Sigmoid colon (tissue), 7 donors: ENCODE results near the gene ABCA6. TPM values are rescaled to one million over a fixed set of nuclear protein-coding genes. Genes with fewer than 3 reads are reported as not detected.

Experiments
- DNase-seq: peaks from one replicate; pipeline ENCODE4 v3.0.0-alpha.2; 2019
- H3K27ac ChIP-seq, 4 donors: fragments of 200-600 bp; sonication (generic); one replicate each; pipeline ENCODE4 v1.5.1; 2016 to 2019; ENCODE audit warnings: mild to moderate bottlenecking in 1 of 4
- H3K27me3 ChIP-seq, 3 donors: fragments of 200-600 bp; sonication (generic); one replicate each; pipeline ENCODE4 v1.5.1; 2019; ENCODE audit warnings: mild to moderate bottlenecking in 1 of 3
- H3K36me3 ChIP-seq, 4 donors: fragments of 200-600 bp; sonication (generic); one replicate each; pipeline ENCODE4 v1.5.1; 2016 to 2019
- H3K4me1 ChIP-seq, 4 donors: fragments of 200-600 bp; sonication (generic); one replicate each; pipeline ENCODE4 v1.5.1; 2017 to 2019
- H3K4me3 ChIP-seq, 4 donors: fragments of 200-600 bp; sonication (generic); one replicate each; pipeline ENCODE4 v1.5.1; 2017 to 2019; ENCODE audit warnings: mild to moderate bottlenecking in 2 of 4, moderate library complexity in 1 of 4
- H3K9me3 ChIP-seq, 4 donors: fragments of 200-600 bp in 3 of 4; sonication (generic) in 3 of 4; one replicate each; pipeline versions ENCODE4 v1.5.1 to v1.6.1; 2013 to 2019
- CTCF ChIP-seq, 4 experiments: fragments of 450-650 bp in 3 of 4; fragments of 200-600 bp in 1 of 4; IDR thresholded peaks; one replicate each; pipeline ENCODE4 v1.5.1; 2016 to 2019; ENCODE audit warnings: antibody characterized with exemption in 4 of 4, mild to moderate bottlenecking in 3 of 4, moderate library complexity in 2 of 4
- EP300 ChIP-seq, 4 donors: sonication (generic); formaldehyde crosslinking; IDR thresholded peaks; one replicate each; pipeline ENCODE4 v1.6.1; 2017; ENCODE audit warnings: antibody characterized with exemption in 4 of 4
- POLR2A ChIP-seq, 2 donors: fragments of 450-650 bp; IDR thresholded peaks; one replicate each; pipeline ENCODE4 v1.6.1; 2016; ENCODE audit warnings: antibody characterized with exemption in 2 of 2, mild to moderate bottlenecking in 2 of 2, moderate library complexity in 2 of 2
- POLR2AphosphoS5 ChIP-seq, 4 donors: sonication (generic); formaldehyde crosslinking; IDR thresholded peaks; one replicate each; pipeline ENCODE4 v1.6.1; 2017; ENCODE audit warnings: antibody characterized with exemption in 4 of 4
- WGBS, 2 donors: extraction: QIAGEN DNeasy Blood & Tissue Kit; methylation state at CpG; one replicate each; pipeline ENCODE4 v1.1.7; 2013; 5-methylcytosine and 5-hydroxymethylcytosine counted together
- intact Hi-C: fragments of 100-400 bp; cut with DNase I; formaldehyde crosslinking; loops from one replicate; pipeline ENCODE4 v1.15.1; 2023
- polyA plus RNA-seq, 3 donors: library from polyadenylated mRNA; stranded (reverse); fragments of 200-250 nt; gene quantifications; one replicate each; pipeline ENCODE4 v1.2.3, GENCODE V29; 2013
- total RNA-seq, 4 donors: library from RNA; depleted of rRNA; stranded (reverse); fragments of >200 nt; gene quantifications; one replicate each; pipeline ENCODE4 v1.1.0, GENCODE V29; 2016
- donor health status: healthy with polysubstance abuse.
- donor health status: Bipolar disorder and iron deficiency.
- donor health status: healthy.

ABCA6 gene
- total and polyA plus RNA-seq, 7 donors = 1.6 to 111 (median 31.0) TPM

GRCh38 chr17:69179227-69179952 lies 37.7 kb upstream of the ABCA6 start:
- Histone ChIP-seq H3K9me3 (no peaks in the 10 kb centered on the region), H3K36me3 (no peaks in the 10 kb centered on the region), H3K4me3 (no peak overlapping the region), H3K27ac (no peak overlapping the region), H3K27me3 (no peaks in the 10 kb centered on the region), H3K4me1 (no peaks in the 10 kb centered on the region)
- DNase-seq = no peak
- no peak for TF ChIP-seq POLR2AphosphoS5 (IDR thresholded peaks at IDR 0.05)
- TF ChIP-seq CTCF (IDR thresholded peaks at IDR 0.05) = no peak
- TF ChIP-seq EP300 (IDR thresholded peaks at IDR 0.05) = no peak
- TF ChIP-seq POLR2A (IDR thresholded peaks at IDR 0.05) = no peak
- intact Hi-C loops = no loop called here
- 68 to 72% methylated on average over 4 of the region's 4 CpGs for WGBS, 2 donors

GRCh38 chr17:69176457-69176795 lies 34.7 kb upstream of the ABCA6 start:
- H3K27ac ChIP-seq = no peak overlapping the region

GRCh38 chr17:69175625-69176456 lies 34.1 kb upstream of the ABCA6 start:
- intact Hi-C loops = no loop called here
- no peak for TF ChIP-seq POLR2A (IDR thresholded peaks at IDR 0.05)
- no peak for TF ChIP-seq POLR2AphosphoS5 (IDR thresholded peaks at IDR 0.05)
- TF ChIP-seq EP300 (IDR thresholded peaks at IDR 0.05) = no peak
- TF ChIP-seq CTCF (IDR thresholded peaks at IDR 0.05) = no peak
- H3K4me3 ChIP-seq = no peak overlapping the region
- no peaks in the 10 kb centered on the region for H3K4me1 ChIP-seq
- no peak for DNase-seq
- H3K36me3 ChIP-seq = no peaks in the 10 kb centered on the region
- no peak overlapping the region for H3K27ac ChIP-seq
- H3K27me3 ChIP-seq = no peaks in the 10 kb centered on the region
- no peaks in the 10 kb centered on the region for H3K9me3 ChIP-seq
- WGBS, 2 donors = 56 to 83% methylated on average over 4 of the region's 4 CpGs

More at GRCh38 chr17:69176457-69176795, 34.7 kb upstream of the ABCA6 start:
- 91 to 92% methylated on average over 1 of the region's 1 CpG for WGBS, 2 donors
- TF ChIP-seq POLR2A (IDR thresholded peaks at IDR 0.05) (no peak), POLR2AphosphoS5 (IDR thresholded peaks at IDR 0.05) (no peak), CTCF (IDR thresholded peaks at IDR 0.05) (no peak), EP300 (IDR thresholded peaks at IDR 0.05) (no peak)
- Histone ChIP-seq H3K9me3 (no peaks in the 10 kb centered on the region), H3K36me3 (no peaks in the 10 kb centered on the region), H3K4me1 (no peaks in the 10 kb centered on the region), H3K4me3 (no peak overlapping the region), H3K27me3 (no peaks in the 10 kb centered on the region)
- intact Hi-C loops = no loop called here
- DNase-seq = no peak

GRCh38 chr17:69175262-69175624 lies 33.5 kb upstream of the ABCA6 start:
- TF ChIP-seq EP300 (IDR thresholded peaks at IDR 0.05) (no peak), POLR2A (IDR thresholded peaks at IDR 0.05) (no peak), CTCF (IDR thresholded peaks at IDR 0.05) (no peak), POLR2AphosphoS5 (IDR thresholded peaks at IDR 0.05) (no peak)
- DNase-seq = no peak
- no peaks in the 10 kb centered on the region for H3K27me3 ChIP-seq
- H3K36me3 ChIP-seq = no peaks in the 10 kb centered on the region
- H3K27ac ChIP-seq = no peak overlapping the region
- H3K4me1 ChIP-seq = no peaks in the 10 kb centered on the region
- intact Hi-C loops = no loop called here
- H3K9me3 ChIP-seq = no peaks in the 10 kb centered on the region
- no peak overlapping the region for H3K4me3 ChIP-seq
- 19 to 67% methylated on average over 4 of the region's 4 CpGs for WGBS, 2 donors
